ENCODE data around the gene CFH.
"Not testable (repeated sequence)": the region's sequence is repeated elsewhere in the genome, so short reads cannot be mapped to it uniquely, and the experiment has no call there.

CFH gene

GRCh38 chr1:196667131-196667530 lies 15.3 kb downstream of the CFH start:
- no peak for DNase-seq (ENCODE audit: low read depth)

DNA sequence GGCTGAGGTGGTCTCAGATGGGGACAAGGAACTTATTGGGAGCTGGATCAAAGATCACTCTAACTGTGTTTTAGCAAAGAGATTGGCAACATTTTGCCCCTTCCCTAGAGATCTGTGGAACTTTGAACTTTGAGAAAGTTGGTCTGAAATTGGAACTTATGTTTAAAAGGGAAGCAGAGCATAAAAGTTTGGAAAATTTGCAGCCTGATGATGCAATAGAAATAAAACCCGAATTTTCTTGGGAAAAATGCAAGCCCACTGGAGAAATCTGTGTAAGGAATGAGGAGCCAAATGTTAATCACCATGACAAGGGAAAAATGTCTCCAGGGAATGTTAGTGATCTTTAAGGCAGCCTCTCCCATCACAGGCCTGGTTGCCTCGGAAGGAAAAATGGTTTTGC lies 17.2 kb downstream of the CFH start:
- no peak for DNase-seq (ENCODE audit: low read depth)

GRCh38 chr1:196669693-196670092 lies 17.9 kb downstream of the CFH start:
- no peak for DNase-seq (ENCODE audit: low read depth)

DNA sequence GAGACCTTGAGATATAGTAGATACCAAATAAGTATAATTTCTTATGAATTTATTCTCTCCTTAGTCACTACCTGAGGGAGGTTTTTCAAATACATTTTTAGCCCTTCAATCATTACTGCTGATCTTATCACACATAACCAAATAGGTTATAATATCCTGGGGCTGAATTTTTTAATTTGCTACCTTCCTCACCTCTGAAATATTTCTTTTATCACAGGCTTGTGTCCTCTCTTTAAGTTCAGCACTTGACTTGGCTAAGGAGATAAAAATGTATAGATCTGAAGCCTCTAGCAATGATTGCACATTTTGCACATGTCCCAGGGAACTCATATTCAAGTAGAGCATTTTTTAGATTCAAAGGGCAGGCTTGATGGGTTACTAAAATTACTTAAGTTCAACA lies 23.1 kb downstream of the CFH start:
- no peak for DNase-seq (ENCODE audit: low read depth)

- no peak for DNase-seq (ENCODE audit: low read depth)
These were observed 26.1 kb downstream of the CFH start for GRCh38 chr1:196677781-196678509.

- no peak for DNase-seq (ENCODE audit: low read depth)
These were observed 26.7 kb downstream of the CFH start for GRCh38 chr1:196678510-196678884.

DNA sequence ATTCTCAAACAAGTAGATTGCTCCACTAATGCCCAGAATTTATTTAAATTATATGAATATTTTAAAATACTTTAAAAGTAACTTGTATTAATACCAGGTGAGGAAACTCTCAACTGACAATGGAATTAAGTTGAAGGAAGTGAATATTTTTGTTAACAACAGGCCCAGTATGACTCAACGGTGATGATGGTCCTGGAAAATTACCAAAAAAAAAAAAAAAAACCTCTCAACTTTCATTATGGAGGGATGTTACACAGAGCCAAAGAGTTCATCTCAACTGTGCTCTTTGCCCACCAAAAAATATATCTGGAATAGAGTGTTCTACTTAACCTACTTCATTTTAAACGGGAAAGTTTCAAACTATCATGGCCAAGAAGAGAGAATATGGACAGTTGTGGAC lies 28.3 kb downstream of the CFH start:
- DNase-seq (ENCODE audit: low read depth), result no peak

DNA sequence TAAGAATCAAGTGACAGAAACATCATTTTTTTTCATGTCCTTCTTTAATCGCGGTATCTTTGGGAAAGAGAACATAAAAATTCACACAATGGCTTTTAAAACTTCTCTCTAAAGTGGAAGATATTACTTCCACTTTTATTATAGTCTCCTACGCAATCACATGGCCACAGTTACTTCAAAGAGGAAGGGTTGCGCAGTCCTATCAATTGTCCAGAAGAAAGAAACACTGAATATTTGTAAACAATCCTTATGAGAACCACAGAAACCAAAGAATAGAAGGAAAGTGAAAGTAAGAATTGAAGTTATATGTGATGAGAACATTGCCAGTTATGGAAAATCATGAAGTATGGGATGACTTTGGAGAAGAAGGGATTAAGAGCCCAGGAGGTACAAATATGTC lies 32.6 kb downstream of the CFH start:
- DNase-seq (ENCODE audit: low read depth), result no peak

GRCh38 chr1:196685506-196685905 lies 33.7 kb downstream of the CFH start:
- no peak for DNase-seq (ENCODE audit: low read depth)

- DNase-seq (ENCODE audit: low read depth), result no peak
These were observed 37.2 kb downstream of the CFH start for GRCh38 chr1:196689001-196689400.

- no peak for DNase-seq (ENCODE audit: low read depth)
These were observed 38.7 kb downstream of the CFH start for GRCh38 chr1:196690582-196690981.

DNA sequence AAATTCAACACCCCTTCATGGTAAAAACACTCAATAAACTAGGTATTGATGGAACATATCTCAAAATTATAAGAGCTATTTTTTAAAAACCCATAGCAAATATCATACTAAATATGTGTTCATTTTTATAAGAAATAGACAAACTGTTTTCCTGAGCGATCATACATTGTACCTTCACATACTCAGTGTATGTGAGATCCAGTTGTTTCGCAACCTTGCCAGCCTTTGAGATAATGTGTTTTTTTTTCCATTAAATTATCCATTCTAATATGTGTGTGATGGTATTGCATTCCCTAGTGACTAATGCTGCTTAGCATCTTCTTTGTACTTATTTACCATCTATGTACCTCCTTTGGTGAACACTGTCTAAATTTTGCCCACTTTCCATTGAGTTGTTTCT lies 47.1 kb downstream of the CFH start:
- no peak for DNase-seq (ENCODE audit: low read depth)

- no peak for DNase-seq (ENCODE audit: low read depth)
These were observed 49.3 kb downstream of the CFH start for GRCh38 chr1:196701144-196701543.

GRCh38 chr1:196709892-196710291 lies 58.0 kb downstream of the CFH start:
- not testable (repeated sequence) for DNase-seq (ENCODE audit: low read depth)

DNA sequence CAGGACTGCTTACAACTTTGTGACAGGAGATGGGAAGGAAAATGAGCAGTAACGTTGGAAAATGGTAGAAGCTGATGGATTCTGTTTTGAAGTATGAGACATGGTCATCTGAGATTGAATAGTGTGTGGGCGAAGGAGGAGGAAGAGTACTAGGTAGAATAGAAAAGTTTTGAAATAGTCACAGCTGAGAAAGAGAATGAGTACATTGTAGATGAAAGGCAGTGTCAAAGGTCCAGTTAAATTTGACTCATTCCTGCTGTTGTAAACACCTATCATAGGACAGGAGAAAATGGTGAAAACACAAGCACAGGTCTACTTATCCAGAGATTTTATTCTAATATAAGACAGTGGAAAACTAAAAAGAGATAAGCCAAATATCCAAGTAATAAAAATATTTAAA lies 66.0 kb downstream of the CFH start:
- DNase-seq (ENCODE audit: low read depth), result no peak

- no peak for DNase-seq (ENCODE audit: low read depth)
These were observed 71.7 kb downstream of the CFH start for GRCh38 chr1:196723325-196724185.

DNA sequence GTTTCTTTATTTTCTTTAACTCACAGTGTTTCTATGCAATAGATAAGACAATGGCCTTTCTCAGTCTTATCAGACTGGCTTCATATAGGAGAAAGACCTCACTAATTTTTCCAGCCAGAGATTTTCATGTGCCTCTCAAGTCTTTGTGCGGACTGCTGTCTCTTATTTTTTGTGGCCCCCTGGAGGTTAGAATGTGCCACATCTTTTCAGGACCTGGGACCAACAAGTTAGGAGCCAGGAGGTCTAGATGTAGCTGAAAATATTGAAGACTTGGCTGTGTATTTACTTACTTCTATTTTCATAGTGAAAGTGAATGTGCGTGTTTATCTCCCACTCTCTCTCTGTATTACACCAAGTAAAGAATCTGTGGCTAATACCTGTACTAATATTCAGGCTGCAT lies 80.7 kb downstream of the CFH start:
- DNase-seq (ENCODE audit: low read depth), result no peak

DNA sequence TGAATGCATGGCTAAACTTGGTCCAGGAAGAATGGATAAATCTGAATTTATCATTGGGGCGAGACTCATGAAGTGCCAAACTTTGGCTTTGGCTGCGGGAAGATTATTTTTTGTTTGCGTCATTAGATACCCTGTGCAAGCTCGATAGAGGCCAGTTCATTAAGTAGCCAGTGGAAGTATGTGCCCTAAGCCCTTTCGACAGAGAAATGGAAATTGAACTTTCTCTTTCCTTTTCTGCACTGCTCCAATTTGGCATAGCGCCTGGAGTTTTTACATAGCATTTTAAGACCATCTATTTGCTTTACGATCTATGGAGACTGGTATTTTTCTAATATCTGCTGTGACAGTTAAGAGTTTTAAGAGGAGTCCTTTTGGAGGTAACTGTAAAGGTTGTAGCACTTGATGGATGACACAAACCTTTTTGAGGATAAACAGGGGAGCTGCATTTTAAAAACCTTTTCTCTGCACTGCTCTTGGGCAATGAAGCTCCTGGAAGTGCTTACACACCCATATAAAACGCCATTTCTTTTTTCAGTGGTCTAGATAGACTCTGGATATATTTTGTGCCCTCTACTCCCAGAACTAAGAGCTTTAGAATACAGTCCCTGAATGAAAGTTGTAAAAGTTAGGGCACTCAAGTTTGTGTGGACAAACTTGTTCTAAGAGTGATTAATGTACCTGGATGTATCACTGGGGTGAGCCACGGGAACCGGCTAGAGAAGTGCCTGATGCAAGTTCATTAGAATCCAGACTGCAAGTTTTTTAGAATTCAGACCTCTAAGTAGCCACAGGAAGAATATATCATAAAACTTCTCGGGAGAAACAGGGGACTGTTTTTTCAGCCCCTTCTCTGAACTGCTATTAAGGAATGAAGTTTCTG lies 81.5 kb downstream of the CFH start:
- no peak for DNase-seq (ENCODE audit: low read depth)

- no peak for DNase-seq (ENCODE audit: low read depth)
These were observed 82.2 kb downstream of the CFH start for GRCh38 chr1:196734006-196734405.

- no peak for DNase-seq (ENCODE audit: low read depth)
These were observed 82.6 kb downstream of the CFH start for GRCh38 chr1:196734460-196734859.

GRCh38 chr1:196738730-196739129 lies 86.9 kb downstream of the CFH start:
- no peak for DNase-seq (ENCODE audit: low read depth)

DNA sequence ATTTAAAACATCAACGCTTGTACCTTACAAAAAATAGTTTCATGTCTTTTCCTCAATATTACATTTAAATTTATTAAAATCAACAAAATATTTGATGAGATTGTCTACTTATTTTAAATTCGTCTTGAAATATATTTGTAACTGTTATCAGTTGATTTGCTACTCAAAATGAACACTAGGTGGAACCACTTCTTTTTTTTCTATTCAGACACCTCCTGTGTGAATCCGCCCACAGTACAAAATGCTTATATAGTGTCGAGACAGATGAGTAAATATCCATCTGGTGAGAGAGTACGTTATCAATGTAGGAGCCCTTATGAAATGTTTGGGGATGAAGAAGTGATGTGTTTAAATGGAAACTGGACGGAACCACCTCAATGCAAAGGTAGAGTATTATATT lies 91.4 kb downstream of the CFH start:
- peak; percentile 4 for DNase-seq (ENCODE audit: low read depth)
